ENCODE measurements around the gene SYN1.

DNA sequence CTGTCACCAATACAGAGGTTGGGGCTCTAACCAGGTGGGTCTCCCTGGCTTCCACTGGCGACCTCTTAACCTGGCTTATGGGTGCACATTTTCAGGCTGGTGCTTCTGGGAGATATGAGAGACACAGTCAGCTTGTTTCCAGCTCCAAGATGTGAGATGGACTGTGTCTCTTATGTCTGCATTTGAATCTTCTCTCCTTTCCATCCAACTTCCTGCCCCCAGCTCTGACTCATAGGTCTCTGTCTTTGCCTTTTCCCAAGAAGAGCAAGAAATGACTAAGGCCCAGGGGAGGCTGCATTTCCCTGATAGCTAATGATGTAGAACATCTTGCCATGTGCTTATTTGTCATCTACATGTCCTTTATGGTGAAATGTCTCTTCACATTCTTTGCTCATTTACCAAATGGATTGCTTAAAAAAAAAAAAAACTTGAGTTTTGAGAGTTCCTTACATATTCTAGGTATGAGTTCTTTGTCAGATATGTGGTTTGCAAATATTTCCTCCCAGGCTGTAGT, 42.5 kb upstream of the SYN1 start:
- TF ChIP-seq, protein P1, sequence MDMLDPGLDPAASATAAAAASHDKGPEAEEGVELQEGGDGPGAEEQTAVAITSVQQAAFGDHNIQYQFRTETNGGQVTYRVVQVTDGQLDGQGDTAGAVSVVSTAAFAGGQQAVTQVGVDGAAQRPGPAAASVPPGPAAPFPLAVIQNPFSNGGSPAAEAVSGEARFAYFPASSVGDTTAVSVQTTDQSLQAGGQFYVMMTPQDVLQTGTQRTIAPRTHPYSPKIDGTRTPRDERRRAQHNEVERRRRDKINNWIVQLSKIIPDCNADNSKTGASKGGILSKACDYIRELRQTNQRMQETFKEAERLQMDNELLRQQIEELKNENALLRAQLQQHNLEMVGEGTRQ (IDR thresholded peaks at IDR 0.05; ENCODE audit: borderline replicate concordance, low read depth, low read length): no peak
- TF ChIP-seq, protein P2, sequence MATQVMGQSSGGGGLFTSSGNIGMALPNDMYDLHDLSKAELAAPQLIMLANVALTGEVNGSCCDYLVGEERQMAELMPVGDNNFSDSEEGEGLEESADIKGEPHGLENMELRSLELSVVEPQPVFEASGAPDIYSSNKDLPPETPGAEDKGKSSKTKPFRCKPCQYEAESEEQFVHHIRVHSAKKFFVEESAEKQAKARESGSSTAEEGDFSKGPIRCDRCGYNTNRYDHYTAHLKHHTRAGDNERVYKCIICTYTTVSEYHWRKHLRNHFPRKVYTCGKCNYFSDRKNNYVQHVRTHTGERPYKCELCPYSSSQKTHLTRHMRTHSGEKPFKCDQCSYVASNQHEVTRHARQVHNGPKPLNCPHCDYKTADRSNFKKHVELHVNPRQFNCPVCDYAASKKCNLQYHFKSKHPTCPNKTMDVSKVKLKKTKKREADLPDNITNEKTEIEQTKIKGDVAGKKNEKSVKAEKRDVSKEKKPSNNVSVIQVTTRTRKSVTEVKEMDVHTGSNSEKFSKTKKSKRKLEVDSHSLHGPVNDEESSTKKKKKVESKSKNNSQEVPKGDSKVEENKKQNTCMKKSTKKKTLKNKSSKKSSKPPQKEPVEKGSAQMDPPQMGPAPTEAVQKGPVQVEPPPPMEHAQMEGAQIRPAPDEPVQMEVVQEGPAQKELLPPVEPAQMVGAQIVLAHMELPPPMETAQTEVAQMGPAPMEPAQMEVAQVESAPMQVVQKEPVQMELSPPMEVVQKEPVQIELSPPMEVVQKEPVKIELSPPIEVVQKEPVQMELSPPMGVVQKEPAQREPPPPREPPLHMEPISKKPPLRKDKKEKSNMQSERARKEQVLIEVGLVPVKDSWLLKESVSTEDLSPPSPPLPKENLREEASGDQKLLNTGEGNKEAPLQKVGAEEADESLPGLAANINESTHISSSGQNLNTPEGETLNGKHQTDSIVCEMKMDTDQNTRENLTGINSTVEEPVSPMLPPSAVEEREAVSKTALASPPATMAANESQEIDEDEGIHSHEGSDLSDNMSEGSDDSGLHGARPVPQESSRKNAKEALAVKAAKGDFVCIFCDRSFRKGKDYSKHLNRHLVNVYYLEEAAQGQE (IDR thresholded peaks at IDR 0.05; ENCODE audit: low read depth, low read length): no peak
